B cell (primary cell): ENCODE measurements around the gene MTF2. TPM values are rescaled to one million over a fixed set of nuclear protein-coding genes. Genes with fewer than 3 reads are reported as not detected.

Source experiments
- ATAC-seq: fragments of 200-7000 bp; cut with Tn5 transposase; one replicate; pipeline ENCODE4 v1.10.0; 2021; ENCODE audit warnings: low read depth, mild to moderate bottlenecking, moderate number of reproducible peaks, moderate library complexity
- CTCF ChIA-PET: fragments of 350-600 bp; sonication (Branson Sonifier 250); formaldehyde crosslinking; loops from one replicate; lab custom pipeline; 2021; ENCODE audit warnings: antibody characterized with exemption, inconsistent platforms; lab: Charles Lee
- POLR2A ChIA-PET: fragments of 350-600 bp; sonication (Branson Sonifier 250); formaldehyde crosslinking; loops from one replicate; lab custom pipeline; 2021; ENCODE audit warnings: antibody characterized with exemption; lab: Charles Lee
- DNase-seq: peaks from one replicate; pipeline ENCODE4 v3.0.0; 2013
- H2AFZ ChIP-seq: 2 replicates; pipeline ENCODE4 v1.6.1; 2012; ENCODE audit warnings: mild to moderate bottlenecking, low read depth, low read length; ENCODE audit not compliant: insufficient read depth, poor library complexity, severe bottlenecking
- H3K27ac ChIP-seq, 2 donors: 1 replicate in 1 of 2; 2 replicates in 1 of 2; pipeline ENCODE4 v1.5.1; 2012 to 2013; ENCODE audit warnings: low read length in 2 of 2, mild to moderate bottlenecking in 2 of 2, moderate library complexity in 1 of 2
- H3K27me3 ChIP-seq, 4 experiments: fragments of 200-600 bp in 1 of 4; sonication (generic) in 1 of 4; replicated peaks in 1 of 4; 1 replicate in 2 of 4; 2 replicates in 2 of 4; pipeline versions ENCODE4 v1.6.1 to v1.7.0; 2013 to 2016; ENCODE audit warnings: low read length in 3 of 4, mild to moderate bottlenecking in 2 of 4, mixed read lengths in 1 of 4, moderate library complexity in 1 of 4; ENCODE audit not compliant: insufficient read depth in 4 of 4, control insufficient read depth in 3 of 4; ENCODE audit errors: control extremely low read depth in 1 of 4
- H3K36me3 ChIP-seq, 2 experiments: replicated peaks in 1 of 2; 1 replicate in 1 of 2; 2 replicates in 1 of 2; pipeline versions ENCODE4 v1.6.1 to v1.7.1; 2013; ENCODE audit warnings: low read length in 1 of 2; ENCODE audit not compliant: insufficient read depth in 2 of 2, control insufficient read depth in 1 of 2; ENCODE audit errors: control extremely low read depth in 1 of 2, extremely low read depth in 1 of 2
- H3K4me1 ChIP-seq, 2 donors: fragments of 200-600 bp in 1 of 2; sonication (generic) in 1 of 2; 1 replicate in 1 of 2; 2 replicates in 1 of 2; pipeline versions ENCODE4 v1.5.1 to v1.6.1; 2013 to 2017; ENCODE audit warnings: low read length in 2 of 2; ENCODE audit not compliant: control insufficient read depth in 2 of 2, insufficient read depth in 2 of 2
- H3K4me2 ChIP-seq: replicated peaks from 2 replicates; pipeline ENCODE3; 2012; ENCODE audit warnings: mild to moderate bottlenecking, low read depth, low read length; ENCODE audit not compliant: poor library complexity, severe bottlenecking
- H3K4me3 ChIP-seq, 5 experiments: fragments of 200-600 bp in 1 of 5; sonication (generic) in 1 of 5; 1 replicate in 3 of 5; 2 replicates in 2 of 5; pipeline versions ENCODE4 v1.5.1 to v1.7.0; 2011 to 2016; ENCODE audit warnings: low read length in 4 of 5, mild to moderate bottlenecking in 4 of 5, low read depth in 2 of 5, control low read depth in 1 of 5, moderate library complexity in 1 of 5; ENCODE audit not compliant: insufficient read depth in 1 of 5; ENCODE audit errors: control extremely low read depth in 1 of 5, extremely low read depth in 1 of 5
- H3K79me2 ChIP-seq: fragments of 200-600 bp; sonication (generic); one replicate; pipeline ENCODE4 v1.6.0; 2016; ENCODE audit warnings: low read length; ENCODE audit not compliant: control insufficient read depth, insufficient read depth
- H3K9ac ChIP-seq: fragments of 200-600 bp; sonication (generic); 2 replicates; pipeline ENCODE4 v1.6.1; 2017; ENCODE audit warnings: mild to moderate bottlenecking, low read length, moderate library complexity
- H3K9me3 ChIP-seq, 3 donors: one replicate each; pipeline versions ENCODE4 v1.6.1 to v1.7.1; 2013; ENCODE audit warnings: low read length in 2 of 3; ENCODE audit not compliant: control insufficient read depth in 2 of 3, insufficient read depth in 1 of 3; ENCODE audit errors: control extremely low read depth in 1 of 3
- H4K20me1 ChIP-seq: 2 replicates; pipeline ENCODE4 v1.6.0; 2012; ENCODE audit warnings: mild to moderate bottlenecking, low read length; ENCODE audit not compliant: insufficient read depth, control insufficient read depth, poor library complexity, severe bottlenecking
- H3K27ac Mint-ChIP-seq: one replicate; pipeline ENCODE4 v1.8.0; 2021; ENCODE audit warnings: mixed read lengths
- H3K27me3 Mint-ChIP-seq: one replicate; pipeline ENCODE4 v1.8.0; 2021; ENCODE audit warnings: mixed read lengths
- H3K4me1 Mint-ChIP-seq: one replicate; pipeline ENCODE4 v1.8.0; 2021; ENCODE audit warnings: mixed read lengths
- H3K4me3 Mint-ChIP-seq: one replicate; pipeline ENCODE4 v1.8.0; 2021; ENCODE audit warnings: mixed read lengths
- H3K9me3 Mint-ChIP-seq: one replicate; pipeline ENCODE4 v1.8.0; 2022; ENCODE audit warnings: mixed read lengths; ENCODE audit not compliant: insufficient read depth
- CTCF ChIP-seq: fragments of 200-600 bp; IDR thresholded peaks from one replicate; pipeline ENCODE4 v1.8.0; 2022; ENCODE audit warnings: antibody characterized with exemption, mild to moderate bottlenecking
- EZH2 ChIP-seq: IDR thresholded peaks from 2 replicates; pipeline ENCODE4 v1.6.1; 2012; ENCODE audit warnings: borderline replicate concordance, low read depth, mild to moderate bottlenecking, moderate library complexity, low read length; ENCODE audit not compliant: insufficient read depth, poor library complexity, severe bottlenecking
- WGBS: methylation state at CpG from one replicate; pipeline ENCODE4 v1.1.5; 2013; ENCODE audit warnings: missing lambda C conversion rate; ENCODE audit not compliant: insufficient coverage; 5-methylcytosine and 5-hydroxymethylcytosine counted together
- intact Hi-C: fragments of 100-400 bp; cut with micrococcal nuclease; formaldehyde crosslinking; loops from one replicate; pipeline ENCODE4 v1.10.0; 2022
- polyA plus RNA-seq: library from polyadenylated mRNA; depleted of rRNA; stranded (reverse); fragments of >200 nt; gene quantifications from 2 replicates; pipeline ENCODE4 v1.2.3, GENCODE V29; 2012
- total RNA-seq, 2 donors: library from RNA; stranded (reverse); fragments of 120-200 nt in 1 of 2; gene quantifications; 1 replicate in 1 of 2; 2 replicates in 1 of 2; pipeline versions ENCODE4 v1.2.3 to v1.2.4, GENCODE V29; 2013 to 2022

The MTF2 gene
- total and polyA plus RNA-seq, 2 donors (not counting 1 experiment from before 2014, with no cell fraction given) = 19.5 to 68.6 TPM

DNA sequence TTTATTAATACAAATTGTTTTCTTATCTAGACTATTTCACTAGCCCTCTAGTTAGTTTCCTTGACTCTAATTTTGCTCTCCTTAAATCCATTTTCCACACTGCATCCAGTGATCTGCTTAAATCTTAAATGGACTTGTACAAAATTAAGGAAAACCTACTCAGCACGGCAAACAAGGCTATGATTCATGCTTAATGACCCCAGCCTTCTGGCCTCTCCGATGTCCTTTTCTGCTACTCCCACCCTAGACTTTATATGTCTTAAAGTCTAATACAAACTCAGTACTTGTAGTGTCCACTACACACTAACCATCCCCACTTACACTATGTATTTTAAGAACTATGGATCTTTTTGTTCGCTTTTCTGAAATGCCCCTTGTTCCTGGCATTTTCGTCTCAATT, 98.9 kb downstream of the MTF2 start:
- ATAC-seq (no peak), DNase-seq (no peak)
- WGBS = 81% methylated on average over 3 of the region's 4 CpGs
- no peak for TF ChIP-seq CTCF
- no peak for TF ChIP-seq EZH2
- H3K27ac Mint-ChIP-seq = no peak overlapping the region
- no peaks in the 10 kb centered on the region for H3K27me3 Mint-ChIP-seq
- H3K27me3 ChIP-seq = no peaks in the 10 kb centered on the region
- ChIA-PET CTCF (no interaction called here), POLR2A (interaction anchor here (0.6 kb wide), 1 partner anchor 158 kb away, joined by 8 read pairs; no protein-coding TSS in a partner anchor)
- H3K9me3 ChIP-seq = no peaks in the 10 kb centered on the region
- intact Hi-C loops = no loop called here
- peaks cover 27 to 42% of the 10 kb centered on the region in 2 donors for H3K4me1 ChIP-seq
- H3K4me1 Mint-ChIP-seq = peaks cover 43% of the 10 kb centered on the region
- peaks cover 56% of the 10 kb centered on the region for H4K20me1 ChIP-seq
- H3K9me3 Mint-ChIP-seq = no peaks in the 10 kb centered on the region
- H2AFZ ChIP-seq = no peak overlapping the region
- peaks cover 0 to 4% of the 10 kb centered on the region in 2 experiments for H3K36me3 ChIP-seq
- H3K4me2 ChIP-seq = peak overlapping the region; percentile 80
- peak overlapping the region; percentile 89 for H3K9ac ChIP-seq
- H3K4me3 ChIP-seq = peak overlapping the region in 3 of 5 experiments; percentile 81 to 98 (median 97)
- H3K4me3 Mint-ChIP-seq = peak overlapping the region; percentile 90
- no peak overlapping the region for H3K27ac ChIP-seq
- peaks cover 65% of the 10 kb centered on the region for H3K79me2 ChIP-seq

DNA sequence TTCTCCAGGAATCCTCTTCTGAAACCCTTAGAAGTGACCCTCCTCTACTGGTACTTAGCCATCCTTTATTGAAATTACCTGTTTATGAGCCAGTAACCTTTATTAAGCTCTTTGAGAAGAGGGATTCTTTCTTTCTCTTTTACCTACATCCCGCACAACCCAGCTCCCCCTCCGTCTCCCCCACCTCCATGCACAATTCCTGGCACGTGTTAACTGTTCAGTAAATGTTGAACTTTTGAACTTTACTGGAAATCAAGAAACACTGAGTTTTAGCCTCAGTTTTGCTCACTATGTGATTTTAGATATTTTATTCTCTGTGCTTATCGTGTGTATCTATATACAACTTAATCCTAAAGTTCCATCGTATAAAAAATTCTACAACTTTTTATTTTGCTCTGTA, 99.3 kb downstream of the MTF2 start:
- Histone ChIP-seq H3K4me2 (peak overlapping the region; percentile 80), H3K4me1 (peaks cover 27 to 38% of the 10 kb centered on the region in 2 donors), H3K4me3 (peak overlapping the region; percentile 81 to 98 (median 97)), H2AFZ (no peak overlapping the region), H3K27ac (peak overlapping the region in 1 of 2 donors; percentile 6), H3K9me3 (no peaks in the 10 kb centered on the region), H3K79me2 (peaks cover 61% of the 10 kb centered on the region), H3K27me3 (no peaks in the 10 kb centered on the region), H4K20me1 (peaks cover 52% of the 10 kb centered on the region), H3K36me3 (peaks cover 0 to 4% of the 10 kb centered on the region in 2 experiments), H3K9ac (peak overlapping the region; percentile 89)
- H3K4me3 Mint-ChIP-seq = peak overlapping the region; percentile 90
- ATAC-seq (no peak), DNase-seq (no peak)
- H3K9me3 Mint-ChIP-seq = no peaks in the 10 kb centered on the region
- H3K27me3 Mint-ChIP-seq = no peaks in the 10 kb centered on the region
- ChIA-PET POLR2A (no interaction called here), CTCF (no interaction called here)
- peak overlapping the region; percentile 5 for H3K27ac Mint-ChIP-seq
- intact Hi-C loops = no loop called here
- peaks cover 40% of the 10 kb centered on the region for H3K4me1 Mint-ChIP-seq
- no peak for TF ChIP-seq EZH2
- TF ChIP-seq CTCF = no peak
- no CpG with 5 or more reads among the region's 5 CpGs for WGBS
